GM20431 (cell line): ENCODE data around the gene REG1A.

Source experiments
- in situ Hi-C: fragments of 300-500 bp; cut with MseI, MboI; formaldehyde crosslinking; loops from one replicate; pipeline ENCODE4 v1.15.0; 2020; ENCODE audit warnings: low sequenced_read_pairs; ENCODE audit not compliant: unreplicated experiment

Gene REG1A

DNA sequence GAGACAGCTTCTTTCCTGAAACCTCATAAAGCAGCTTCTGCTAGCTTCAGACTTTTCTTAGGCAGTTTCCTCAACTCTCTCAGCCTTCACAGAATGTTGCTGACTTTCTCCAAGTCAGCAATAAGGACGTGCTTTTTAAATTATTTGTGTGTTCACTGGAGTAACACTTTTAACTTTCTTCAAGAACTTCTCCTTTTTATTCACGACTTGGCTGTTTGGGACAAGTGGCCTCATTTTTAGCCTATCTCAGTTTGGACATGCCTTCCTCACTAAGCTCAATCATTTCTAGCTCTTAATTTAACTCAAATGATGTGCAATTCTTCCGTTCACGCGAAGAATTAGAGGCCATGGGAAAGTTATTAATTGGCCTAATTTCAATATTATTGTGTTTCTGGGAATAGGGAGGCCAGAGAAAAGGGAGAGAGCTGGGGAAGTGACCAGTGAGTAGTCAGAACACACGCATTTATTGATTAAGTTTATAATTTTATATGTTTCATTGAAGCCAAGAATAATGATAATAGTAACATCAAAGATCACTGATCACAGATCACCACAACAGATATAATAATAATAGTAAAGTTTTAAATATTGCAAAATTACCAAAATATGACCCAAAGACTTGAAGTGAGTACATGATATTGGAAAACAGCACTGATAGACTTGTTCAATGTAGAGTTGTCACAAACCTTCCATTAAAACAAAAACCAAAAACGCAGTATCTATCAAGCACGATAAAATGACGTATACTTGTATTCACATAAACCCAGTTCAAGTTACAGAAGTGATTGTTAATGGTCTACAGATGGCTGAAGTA is 4.8 kb downstream of the REG1A start:
- in situ Hi-C loops, result no loop called here

DNA sequence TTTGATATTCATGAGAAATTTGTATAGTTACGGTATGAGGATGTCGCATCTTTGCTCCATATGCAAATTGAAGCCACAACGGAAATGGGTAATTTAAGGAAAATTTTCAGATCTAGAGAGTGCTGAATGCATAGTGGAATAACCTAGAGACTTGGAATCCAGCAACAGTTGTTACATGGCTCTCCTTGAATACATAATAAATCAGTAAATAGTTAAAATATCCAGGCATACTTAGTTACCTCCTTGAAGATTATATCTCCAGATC is 5.4 kb downstream of the REG1A start:
- in situ Hi-C loops, result no loop called here

DNA sequence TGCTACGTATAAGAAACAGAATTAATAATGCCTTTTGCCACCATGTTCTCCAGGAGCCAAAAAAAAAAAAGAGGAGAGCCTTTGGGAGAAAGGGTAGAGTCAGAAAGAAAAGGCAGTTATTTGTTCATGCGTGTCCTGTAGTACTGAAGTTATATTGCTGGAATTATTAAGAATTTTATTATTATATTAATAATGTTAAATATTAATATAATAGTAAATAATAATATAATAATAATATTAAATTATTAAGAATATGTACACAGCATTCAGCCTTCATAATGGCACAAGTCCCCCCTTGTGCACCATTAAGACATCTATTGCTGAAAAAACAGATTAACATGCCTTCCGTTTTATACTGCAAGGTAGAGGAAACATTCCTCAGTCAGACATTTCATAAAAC is 8.1 kb downstream of the REG1A start:
- in situ Hi-C loops, result no loop called here

DNA sequence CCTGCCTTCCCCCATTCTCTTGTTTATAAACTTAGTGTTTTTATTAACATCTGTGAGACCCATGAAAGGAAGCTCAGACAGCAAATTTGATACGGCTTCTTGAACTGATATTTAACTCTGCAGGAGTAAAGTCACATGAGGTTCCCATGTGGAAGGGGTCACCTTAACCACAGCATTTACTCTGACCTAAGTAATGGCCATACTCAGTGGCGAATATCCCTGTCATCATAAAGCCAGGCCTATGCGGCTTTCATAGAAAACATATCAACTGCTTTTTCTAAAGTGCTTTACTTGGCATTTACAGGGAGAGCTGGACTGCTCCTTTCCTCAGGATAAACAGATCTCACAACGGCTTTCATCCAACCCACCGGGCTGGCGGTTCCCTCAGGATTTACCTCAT is 9.0 kb downstream of the REG1A start:
- in situ Hi-C loops, result no loop called here

DNA sequence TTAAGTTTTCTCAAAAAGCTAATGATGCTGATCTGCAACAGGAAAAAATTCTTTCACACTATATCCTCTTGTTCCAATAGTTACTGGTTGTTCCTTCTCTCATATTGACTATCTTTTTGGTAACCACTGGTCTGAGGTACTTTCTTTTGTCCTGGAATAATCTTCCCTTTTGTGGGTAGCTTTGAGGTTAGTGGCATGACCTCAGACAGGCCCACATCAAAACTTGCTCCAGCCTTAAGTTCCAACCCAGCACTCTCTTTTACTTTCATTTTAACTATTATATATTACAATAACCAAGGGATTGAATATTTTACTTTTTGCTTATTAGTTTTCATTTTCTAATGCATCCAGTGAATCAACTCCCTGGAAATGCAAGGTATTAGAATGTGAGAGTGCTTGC is 9.5 kb downstream of the REG1A start:
- in situ Hi-C loops, result no loop called here

DNA sequence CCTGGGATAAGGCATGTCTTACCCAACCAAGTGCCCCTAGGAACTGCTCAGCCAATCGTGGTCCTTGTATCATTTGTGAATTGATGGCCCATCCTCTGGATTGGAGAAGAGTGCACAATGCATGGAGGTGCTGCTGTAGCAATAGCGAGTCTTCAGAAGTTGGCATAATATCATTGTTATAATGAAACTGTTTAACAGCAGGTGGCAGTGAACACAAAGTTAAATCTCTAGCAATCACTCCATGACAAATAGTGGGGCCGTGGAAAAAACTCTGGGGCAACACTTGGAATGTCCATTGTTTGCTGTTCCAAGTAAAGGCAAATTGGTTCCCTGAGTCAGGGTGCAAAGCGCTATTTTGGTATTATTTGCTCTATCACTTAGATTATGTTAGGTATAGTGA is 11.4 kb downstream of the REG1A start:
- in situ Hi-C loops, result no loop called here

DNA sequence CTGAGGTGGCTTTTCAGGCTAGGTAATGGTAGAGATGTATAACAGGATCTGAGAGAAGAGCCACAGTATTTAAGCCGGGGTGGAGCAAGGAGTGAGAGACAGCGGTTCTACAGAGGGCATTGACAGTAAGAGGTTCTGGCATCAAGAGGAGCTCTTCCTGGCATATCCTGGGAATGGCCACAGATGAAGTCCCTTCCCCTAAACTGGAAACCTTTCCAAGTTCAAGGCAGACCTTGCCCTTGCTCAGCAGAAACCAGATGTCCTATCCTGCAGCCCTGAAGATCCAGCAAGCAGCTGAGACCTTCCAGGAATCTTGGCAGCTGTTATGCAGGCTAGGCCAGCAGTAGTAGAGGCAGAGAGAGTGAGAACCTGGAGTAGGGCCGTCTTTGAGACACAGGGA is 18.1 kb downstream of the REG1A start:
- in situ Hi-C loops, result no loop called here

DNA sequence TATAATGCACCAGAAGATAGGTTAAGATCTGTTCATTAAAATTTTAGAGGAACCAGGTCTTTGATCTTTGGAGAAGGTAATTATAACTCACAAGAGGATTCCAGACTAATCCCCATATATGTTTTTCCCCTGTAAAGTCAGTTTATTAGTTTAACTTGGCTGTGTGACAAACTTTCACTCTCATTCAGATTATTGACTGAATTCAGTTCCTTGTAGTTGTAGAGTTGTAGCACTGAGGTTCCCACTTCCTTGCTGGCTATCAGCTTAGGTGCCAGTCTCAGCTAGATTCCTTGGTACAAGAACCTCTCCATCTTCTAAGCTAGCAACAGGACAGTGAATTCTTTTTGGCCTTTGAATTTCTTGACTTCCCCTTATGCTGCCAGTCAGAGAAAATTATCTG is 19.1 kb downstream of the REG1A start:
- in situ Hi-C loops, result no loop called here

DNA sequence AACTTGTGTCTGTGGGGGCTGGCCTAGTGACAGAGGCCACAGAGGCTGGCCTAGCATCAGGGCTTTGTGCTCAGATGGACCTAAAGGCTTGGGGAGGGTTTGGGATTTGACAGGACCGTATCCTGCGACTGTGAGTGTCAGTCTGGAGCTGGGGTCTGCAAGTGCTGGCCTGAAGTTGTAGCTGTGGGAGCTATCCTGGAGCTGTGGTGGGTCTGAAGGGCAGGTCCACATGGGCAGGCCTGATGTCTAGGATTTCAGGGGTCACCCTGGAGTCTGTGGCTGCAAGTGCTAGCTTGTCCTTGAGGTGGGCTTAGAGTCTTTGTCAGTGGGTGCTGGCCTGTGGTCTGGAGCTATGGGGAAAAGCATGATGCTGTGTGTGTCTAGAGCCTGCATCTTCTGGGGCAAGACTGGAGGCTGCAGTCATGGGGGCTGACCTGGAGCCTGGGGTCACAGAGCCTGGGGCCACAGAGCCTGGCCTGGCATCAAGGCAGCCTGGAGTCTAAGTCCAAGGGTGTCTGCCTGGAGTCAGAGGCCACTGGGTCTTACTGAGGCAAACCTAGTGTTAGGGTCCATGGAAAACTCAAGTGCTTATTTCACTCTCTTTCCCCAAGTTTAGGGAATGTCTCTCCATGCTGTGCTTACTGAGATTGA is 35.7 kb downstream of the REG1A start:
- in situ Hi-C loops, result no loop called here

DNA sequence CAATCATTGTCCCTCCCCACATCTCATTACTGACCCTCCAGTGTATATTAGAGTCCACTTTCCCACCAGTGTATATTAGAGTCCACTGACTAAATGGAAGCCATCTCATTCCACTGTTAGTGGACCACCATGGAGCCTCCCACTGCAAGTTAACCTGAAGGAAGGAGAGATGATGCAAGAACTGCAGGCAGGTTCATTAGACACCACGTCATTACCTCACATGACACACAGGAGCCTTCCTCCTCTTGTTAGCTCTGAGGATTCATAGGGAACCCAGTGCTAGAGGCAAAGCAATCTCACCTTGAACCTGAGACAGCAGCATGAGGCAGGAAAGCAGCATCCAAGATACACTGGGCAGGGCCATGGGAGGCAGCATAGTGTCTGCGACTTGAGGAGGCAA is 38.7 kb downstream of the REG1A start:
- in situ Hi-C loops, result no loop called here

DNA sequence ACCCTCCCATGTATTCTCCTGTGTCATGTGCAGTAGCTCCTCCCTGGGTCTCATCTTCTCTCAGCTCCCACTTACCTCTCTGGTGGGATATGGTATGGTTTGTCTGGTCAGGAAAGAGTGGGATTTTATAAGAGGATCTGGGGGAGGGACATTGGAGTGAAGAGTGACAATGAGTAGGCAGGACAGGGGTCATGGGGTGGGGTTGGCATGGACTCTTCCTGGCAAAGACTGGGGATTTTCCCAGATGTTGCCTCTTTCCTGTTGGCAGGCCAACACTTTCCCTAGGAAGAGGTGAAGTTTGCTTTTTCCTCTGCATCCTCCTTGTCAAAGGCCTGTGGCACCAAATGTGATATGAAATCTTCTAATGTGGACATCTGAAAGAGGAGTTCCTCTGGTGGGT is 39.4 kb downstream of the REG1A start, which contains the start of gene REG3A:
TSS of gene REG3A (minus strand) at position 101 of the 400 bp plus-strand sequence. CDS start 348 bp downstream, outside the sequence.
- in situ Hi-C loops, result no loop called here

DNA sequence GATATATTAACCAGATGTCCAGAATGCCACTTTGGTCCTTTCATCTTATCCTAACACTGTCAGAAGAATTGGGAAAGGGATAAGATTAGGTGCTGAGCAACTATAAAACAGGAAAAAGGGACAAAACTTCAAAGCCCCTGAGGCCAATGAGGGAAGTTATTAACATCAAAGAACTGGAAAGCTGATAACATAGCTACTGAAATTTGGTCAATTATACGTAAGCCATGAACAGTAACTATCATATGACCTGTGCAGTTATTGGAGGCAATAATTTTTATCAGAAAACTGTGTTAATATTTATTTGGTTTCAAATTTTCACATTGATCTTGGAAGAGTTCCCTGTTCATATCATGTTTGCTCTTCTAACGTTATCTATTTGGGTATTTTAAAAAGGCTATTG is 41.8 kb downstream of the REG1A start:
- in situ Hi-C loops, result no loop called here

DNA sequence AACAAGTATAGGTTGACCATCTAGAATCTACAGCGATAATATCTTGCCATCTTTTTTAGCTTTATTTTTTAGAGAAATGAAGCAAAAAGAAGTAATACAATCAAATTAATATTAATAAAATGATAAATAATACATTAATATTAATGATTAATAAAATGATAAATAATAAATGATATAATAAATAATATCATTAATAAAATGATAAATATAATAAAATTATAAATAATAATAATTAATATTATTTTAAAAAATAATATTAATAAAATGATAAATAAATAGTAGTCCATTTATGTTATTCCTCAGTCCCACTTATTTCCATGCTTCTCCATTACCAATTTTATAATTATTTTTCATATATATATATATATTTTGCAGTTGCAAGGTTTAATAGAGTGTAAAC is 42.5 kb downstream of the REG1A start:
- in situ Hi-C loops, result no loop called here

DNA sequence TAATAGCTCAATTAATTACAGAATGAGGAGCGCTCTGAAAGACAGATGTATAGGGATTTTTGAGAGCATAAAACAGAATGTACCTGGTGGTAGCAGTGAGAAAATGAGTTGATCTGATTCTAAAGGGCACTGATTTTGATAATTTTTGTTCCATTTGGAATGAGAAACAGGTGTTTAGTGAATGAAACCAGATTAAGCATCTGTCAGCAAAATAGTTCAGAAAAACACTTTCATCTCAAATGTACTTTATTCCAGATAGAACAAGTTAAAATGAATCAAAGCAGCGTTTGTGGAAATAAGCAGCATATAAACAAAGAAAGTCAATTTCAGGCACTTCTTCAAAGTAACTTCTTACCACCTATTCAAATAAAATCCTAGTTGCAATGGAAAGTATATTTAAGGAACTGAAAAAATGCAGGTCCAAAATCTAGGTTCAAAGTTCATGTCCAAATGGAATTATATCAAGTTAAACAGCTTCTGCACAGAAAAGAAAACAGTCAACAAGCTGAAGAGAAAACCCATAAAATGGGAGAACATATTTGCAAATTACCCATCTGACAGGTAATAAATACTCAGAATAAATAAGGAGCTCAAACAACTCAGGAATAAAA is 51.2 kb downstream of the REG1A start:
- in situ Hi-C loops, result no loop called here
